Muscle of back (tissue), 11 donors: ENCODE data around the gene MSH3. TPM values are rescaled to one million over a fixed set of nuclear protein-coding genes. Genes with fewer than 3 reads are reported as not detected.
"Not testable (repeated sequence)": the region's sequence is repeated elsewhere in the genome, so short reads cannot be mapped to it uniquely, and the experiment has no call there.

ENCODE experiments used
- DNase-seq, 3 donors: peaks; one replicate each; pipeline versions ENCODE4 v3.0.0 to v3.0.0-alpha.2; 2013
- polyA plus RNA-seq, 10 donors: library from polyadenylated mRNA; unstranded; fragments of 120-200 nt; gene quantifications; one replicate each; pipeline ENCODE4 v1.2.1, GENCODE V29; 2013; ENCODE audit not compliant: insufficient read length in 10 of 10

MSH3 gene
- polyA plus RNA-seq, 10 donors = 8.3 to 13.3 (median 9.9) TPM

DNA sequence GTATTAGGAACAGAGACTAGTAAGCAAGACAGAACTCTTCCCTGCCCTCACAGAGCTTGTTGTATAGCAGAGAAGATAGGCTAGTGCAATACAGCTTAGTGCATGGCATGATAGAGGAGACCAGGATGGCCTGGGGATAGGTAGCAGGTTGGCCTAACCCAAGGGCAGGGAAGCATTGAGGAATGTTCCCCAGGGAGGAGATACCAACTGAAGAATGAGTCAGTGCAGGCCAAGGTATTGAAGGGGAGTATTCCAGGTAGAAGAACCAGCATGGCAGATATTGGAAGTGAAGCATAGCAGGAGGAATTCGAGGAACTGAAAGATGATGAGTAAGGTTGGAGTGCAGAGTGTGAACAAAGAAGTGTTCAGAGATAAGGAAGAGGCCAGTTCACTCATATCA is 138.9 kb downstream of the MSH3 start:
- no peak for DNase-seq

GRCh38 chr5:80796846-80797245 is 142.4 kb downstream of the MSH3 start:
- no peak for DNase-seq

DNA sequence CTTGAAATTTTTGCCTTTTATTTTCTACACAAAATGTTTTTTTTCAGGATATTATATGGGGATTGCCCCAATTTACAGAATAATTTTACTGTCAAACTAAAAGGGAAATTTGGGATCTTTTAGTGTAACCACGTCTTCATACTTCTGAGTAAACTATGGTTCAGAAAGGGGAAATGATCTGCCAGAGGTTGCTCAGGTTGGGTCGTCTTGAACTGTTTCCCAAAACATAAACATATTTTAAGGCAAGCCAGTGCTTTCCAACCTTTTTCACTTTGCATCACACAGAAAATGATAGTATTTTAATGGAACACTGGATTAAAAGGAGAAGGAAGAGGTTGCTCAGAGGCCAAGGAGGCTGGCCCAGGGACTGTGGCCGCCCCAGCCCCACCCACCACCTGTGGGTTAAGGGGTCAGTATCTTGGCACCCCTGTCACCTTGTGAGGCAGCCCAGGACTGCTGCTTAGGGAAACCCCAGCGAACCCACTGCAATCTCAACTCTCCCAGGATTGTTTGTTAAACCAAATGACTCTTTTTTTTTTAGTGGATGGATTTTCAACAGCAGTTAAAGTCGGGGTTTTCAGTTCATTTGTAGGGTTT is 143.1 kb downstream of the MSH3 start:
- no peak for DNase-seq

DNA sequence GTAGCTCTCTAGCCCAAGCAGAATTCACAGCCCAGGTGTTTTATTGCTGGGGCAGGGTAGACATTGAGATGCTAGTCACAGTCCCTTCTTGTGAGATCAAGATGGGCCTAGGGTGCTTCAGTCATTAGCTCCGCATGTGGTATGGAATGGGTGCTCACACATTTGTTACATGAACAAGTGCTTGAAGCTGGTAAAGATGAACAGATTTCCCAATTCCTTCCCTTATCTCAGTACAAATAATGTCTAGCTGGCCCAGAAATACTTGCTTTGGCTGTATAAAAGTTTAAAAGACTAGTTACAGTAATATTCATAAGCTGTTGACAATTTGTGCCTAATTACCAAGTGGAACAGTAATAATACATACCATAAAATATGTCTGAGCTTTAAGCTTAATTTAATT is 143.7 kb downstream of the MSH3 start:
- DNase-seq = no peak

- no peak for DNase-seq
Observed at GRCh38 chr5:80798633-80799032, 144.2 kb downstream of the MSH3 start.

DNA sequence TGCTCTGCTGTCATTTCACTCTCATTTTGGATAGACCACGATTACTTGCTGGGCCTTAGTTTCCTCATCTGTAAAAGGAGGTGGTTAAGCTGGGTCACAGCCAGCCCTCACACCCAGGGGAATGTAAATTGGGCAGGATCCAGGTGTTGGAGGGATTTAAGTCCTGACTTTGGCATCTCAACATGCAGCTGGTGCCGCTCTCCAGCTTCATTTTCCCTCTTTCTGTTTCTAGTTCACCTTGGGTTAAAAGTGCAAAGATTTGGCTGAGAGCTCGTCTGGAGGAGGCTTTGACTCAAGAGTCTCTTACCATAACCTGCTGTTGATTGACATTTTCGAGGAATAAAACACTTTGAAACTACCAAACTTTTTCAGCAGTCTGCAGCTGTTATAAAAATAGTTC is 144.6 kb downstream of the MSH3 start:
- DNase-seq = peak in 1 of 3 donors; percentile 21

DNA sequence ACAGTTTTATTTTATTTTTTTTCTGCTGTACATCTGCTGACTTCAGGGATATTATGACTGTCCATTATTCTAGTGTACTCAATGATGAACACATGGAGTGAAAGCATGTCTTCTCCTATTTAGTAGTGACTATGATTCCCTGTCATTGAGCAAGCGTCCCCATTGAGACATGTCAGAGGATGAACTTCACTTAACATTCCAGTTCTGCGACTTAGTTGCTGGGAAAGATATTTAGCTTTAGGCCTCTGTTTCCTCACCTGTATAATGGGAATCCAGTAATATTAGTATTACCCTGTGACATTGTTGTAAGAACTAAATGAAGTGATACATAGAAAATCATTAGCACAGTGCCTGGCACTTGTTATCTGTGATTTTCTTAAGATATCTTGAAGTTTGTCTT is 145.1 kb downstream of the MSH3 start:
- no peak for DNase-seq

DNA sequence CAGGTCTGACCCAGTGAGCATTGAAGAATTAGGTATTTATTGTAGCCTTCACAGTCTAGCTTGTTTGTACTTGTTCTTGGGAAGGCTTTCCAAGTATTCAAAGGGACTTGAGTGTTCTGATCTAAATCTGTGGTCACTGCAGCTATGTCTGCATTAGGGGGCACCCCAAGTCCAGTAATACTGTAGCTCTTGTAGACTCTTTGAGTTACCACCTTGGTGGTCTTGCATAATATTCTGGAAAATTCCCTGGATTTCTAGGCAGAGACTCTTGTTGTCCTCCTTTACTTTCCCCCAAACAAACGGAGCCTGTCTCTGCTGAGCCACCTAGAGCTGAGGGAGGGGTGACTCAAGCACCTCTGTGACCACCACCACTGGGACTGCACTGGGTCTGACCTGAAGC is 149.9 kb downstream of the MSH3 start:
- DNase-seq = no peak

GRCh38 chr5:80805038-80805437 is 150.6 kb downstream of the MSH3 start:
- no peak for DNase-seq

DNA sequence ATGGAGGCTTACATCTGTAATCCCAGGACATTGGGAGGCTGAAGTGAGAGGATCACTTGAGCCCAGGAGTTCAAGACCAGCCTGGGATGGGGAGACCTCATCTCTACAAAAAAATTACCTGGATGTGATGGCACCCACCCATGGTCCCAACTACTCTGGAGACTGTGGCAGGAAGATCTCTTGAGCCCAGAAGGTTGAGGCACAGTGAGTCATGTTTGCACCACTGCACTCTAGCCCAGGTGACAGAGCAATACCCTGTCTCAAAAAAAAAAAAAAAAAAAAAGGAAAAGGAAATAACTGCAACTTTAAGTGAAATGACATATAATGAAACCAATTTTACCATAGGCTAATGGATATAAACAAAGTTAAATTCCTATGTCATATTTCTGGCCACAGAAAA is 152.5 kb downstream of the MSH3 start:
- no peak for DNase-seq

- DNase-seq = no peak
Observed at GRCh38 chr5:80809451-80809850, 155.0 kb downstream of the MSH3 start.

DNA sequence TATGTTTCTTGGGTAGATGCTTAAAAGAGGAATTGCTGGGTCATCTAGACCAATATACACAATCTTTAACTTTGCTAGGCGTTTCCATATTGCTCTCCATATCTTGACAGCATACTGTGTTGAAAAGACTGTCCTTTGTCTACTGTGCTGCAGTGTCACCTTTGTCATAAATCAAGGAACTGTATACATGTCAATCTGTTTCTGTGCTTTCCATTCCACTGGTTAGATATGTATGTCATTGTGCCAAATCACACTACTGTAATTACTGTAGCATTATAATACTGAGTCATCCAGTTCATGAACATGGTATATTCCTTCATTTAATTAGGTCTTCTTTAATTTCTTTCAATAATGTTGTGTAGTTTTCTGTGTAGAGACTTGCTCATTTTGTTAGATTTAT is 156.0 kb downstream of the MSH3 start:
- DNase-seq = no peak

DNA sequence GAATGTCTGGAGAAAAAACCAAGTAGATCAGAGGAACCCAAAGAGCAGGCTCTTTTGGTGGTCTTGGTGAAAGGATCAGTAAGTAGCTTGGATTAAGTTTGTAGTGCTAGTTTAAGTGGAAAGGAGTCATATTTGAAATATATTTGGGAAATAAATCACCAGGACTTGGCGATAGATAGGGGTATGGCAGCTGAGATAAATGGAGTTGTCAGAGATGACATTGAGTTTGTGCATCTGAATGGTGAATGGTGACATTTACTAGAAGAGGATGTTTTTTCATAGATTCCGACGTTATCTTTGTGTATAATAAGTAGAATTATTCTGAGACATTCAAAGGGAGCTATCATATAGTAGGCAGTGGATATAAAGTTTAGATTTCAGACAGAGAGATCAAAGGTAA is 162.1 kb downstream of the MSH3 start:
- no peak for DNase-seq

DNA sequence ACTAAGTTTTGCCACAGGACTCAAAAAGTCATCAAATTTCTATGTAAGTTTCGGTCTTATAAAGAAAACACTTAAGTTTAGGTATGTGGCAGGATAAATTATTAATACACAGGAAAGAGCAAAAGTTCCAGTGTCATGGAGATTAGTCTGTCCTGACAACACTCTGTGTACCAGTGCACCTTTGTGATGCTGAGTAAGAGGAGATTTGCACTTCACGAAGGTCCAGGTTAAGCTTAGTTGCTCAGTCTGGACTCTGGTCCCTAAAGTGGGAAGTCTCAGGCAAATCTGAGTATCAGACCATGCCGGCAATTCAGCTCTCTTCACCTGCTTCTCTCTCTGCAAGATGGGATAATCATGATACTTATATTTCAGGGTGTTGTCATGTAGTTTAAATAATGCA is 166.2 kb downstream of the MSH3 start:
- no peak for DNase-seq

DNA sequence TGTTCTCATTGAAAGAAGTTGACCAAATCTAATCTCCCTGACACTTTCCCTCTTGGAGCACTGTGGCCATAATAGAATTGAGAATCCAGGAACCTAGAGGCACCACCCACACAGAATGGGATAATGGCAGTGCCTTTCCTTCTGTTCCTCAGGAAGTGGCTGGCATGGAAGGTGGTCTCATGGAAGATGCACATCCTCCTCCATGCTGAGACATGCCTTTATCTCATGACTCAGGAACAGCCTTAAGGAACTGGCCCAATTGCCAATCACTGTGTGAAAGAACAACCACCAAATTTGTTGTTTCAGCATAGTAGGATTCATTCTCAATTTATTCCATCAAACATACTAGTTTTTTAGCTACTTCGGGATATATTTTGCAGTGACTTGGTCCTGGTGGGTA is 168.2 kb downstream of the MSH3 start:
- DNase-seq = no peak

DNA sequence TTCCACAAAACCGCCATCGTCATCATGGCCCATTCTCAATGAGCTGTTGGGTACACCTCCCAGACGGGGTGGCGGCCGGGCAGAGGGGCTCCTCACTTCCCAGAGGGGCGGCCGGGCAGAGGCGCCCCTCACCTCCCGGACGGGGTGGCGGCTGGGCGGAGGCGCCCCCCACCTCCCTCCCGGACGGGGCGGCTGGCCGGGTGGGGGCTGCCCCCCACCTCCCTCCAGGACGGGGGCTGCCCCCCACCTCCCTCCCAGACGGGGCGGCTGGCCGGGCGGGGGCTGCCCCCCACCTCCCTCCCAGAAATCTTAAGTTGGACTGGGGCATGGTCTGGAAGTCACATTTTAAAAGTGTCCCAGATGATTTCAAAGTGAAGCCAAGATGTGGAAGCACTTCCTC is 169.7 kb downstream of the MSH3 start:
- not testable (repeated sequence) for DNase-seq

DNA sequence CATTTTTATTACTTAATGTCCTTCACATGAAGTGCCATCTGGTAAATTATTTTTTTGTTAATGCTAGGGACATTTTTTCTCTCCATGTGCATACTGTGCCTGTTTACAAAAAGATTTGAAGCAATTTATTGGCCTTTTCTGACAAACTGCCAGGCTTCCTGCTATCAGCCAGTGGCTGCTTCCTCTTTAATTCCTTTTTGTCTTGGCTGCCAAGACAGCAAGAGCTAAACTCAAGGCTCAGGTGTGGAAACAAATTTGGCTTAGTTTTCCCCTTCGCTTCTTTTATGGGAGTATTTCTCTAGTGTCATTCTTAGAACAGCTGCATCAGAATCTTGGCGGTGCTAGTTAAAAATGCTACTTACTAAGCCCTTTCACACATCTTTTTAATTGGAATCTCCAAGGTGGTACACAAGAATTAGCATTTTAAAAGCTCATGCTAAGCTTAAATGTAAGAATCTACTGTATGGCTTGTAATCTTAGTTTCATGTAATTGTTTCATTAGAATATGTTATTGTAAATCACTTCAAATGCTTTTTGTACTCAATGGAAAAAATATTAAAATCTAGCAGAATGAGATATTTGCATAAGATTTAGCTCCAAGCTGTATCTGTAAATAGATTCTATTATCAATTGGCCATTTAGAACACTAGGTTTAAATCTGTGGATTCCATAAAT is 171.5 kb downstream of the MSH3 start:
- peak; percentile 4 to 62 (median 24) for DNase-seq

- DNase-seq = no peak
Observed at GRCh38 chr5:80834710-80835109, 180.3 kb downstream of the MSH3 start.

DNA sequence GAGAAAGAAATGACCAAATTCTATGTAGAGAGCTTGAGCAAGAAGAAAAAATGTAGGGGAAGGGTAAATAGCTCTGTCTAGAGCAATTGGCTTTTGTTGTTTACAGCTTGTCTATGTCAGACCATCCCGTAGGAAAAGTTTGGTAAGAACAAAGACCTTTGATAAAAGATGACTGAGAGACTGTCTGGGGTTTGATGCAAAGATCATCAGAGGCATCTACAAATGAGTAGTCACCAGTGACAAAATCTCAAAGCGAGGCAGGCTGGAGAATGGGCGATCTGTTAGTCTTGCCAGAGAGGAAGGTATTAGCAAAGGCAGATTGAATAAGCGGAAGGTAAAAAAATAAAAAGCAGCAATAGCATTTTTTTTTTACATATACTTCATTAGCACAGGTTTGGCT is 180.7 kb downstream of the MSH3 start:
- DNase-seq = no peak

DNA sequence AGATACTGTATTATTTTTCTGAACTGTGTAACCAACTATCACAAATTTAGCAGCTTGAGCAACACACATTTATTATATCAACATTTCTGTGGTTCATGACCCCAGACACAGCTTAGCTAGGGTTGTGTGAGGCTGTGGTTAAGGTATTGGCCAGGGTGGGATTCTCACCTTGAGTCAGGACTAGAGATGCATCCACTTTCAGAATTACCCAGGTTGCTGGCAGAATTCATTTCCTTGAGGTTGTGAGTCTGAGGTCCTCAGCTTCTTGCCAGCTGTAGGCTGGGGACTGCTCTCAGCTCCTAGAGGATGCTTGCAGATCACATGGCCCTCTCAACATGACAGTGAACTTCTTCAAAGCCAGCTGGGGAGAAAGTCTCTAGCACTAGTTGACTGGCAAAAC is 183.2 kb downstream of the MSH3 start:
- DNase-seq = no peak

- DNase-seq = not testable (repeated sequence)
Observed at GRCh38 chr5:80841026-80841797, 186.8 kb downstream of the MSH3 start.

DNA sequence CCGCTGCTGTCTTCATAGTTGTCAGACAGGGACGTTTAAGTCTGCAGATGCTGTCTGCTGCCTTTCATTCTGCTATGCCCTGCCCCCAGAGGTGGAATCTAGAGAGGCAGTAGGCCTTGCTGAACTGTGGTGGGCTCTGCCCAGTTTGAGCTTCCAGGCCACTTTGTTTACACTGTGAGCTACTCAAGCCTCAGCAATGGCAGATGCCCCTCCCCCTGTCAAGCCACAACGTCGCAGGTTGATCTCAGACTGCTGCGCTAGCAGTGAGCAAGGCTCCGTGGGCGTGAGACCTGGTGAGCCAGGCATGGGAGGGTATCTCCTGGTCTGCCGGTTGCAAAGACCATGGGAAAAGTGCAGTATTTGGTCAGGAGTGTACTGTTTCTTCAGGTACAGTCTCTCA is 192.0 kb downstream of the MSH3 start:
- not testable (repeated sequence) for DNase-seq

- not testable (repeated sequence) for DNase-seq
Observed at GRCh38 chr5:80850168-80850567, 195.7 kb downstream of the MSH3 start.
